Esophagus (tissue), 2 donors: ENCODE measurements around the gene NEK2. TPM values are rescaled to one million over a fixed set of nuclear protein-coding genes. Genes with fewer than 3 reads are reported as not detected.
"Not testable (repeated sequence)": the region's sequence is repeated elsewhere in the genome, so short reads cannot be mapped to it uniquely, and the experiment has no call there.

ENCODE experiments used
- H3K27ac ChIP-seq, 2 donors: one replicate each; pipeline ENCODE4 v1.5.1; 2013; ENCODE audit warnings: low read depth in 2 of 2, mild to moderate bottlenecking in 2 of 2, inconsistent platforms in 1 of 2, low read length in 1 of 2, moderate library complexity in 1 of 2
- H3K27me3 ChIP-seq, 2 donors: one replicate each; pipeline ENCODE4 v1.6.1; 2013; ENCODE audit warnings: low read length in 2 of 2, control low read depth in 1 of 2, mild to moderate bottlenecking in 1 of 2; ENCODE audit not compliant: insufficient read depth in 2 of 2, control insufficient read depth in 1 of 2
- H3K36me3 ChIP-seq, 2 donors: one replicate each; pipeline ENCODE4 v1.6.1; 2013; ENCODE audit warnings: low read length in 1 of 2; ENCODE audit not compliant: control insufficient read depth in 2 of 2, insufficient read depth in 2 of 2
- H3K4me1 ChIP-seq, 2 donors: one replicate each; pipeline ENCODE4 v1.6.1; 2013; ENCODE audit warnings: low read length in 1 of 2; ENCODE audit not compliant: control insufficient read depth in 2 of 2, insufficient read depth in 2 of 2
- H3K4me3 ChIP-seq, 2 donors: one replicate each; pipeline ENCODE4 v1.5.1; 2013; ENCODE audit warnings: low read length in 2 of 2, mild to moderate bottlenecking in 2 of 2, low read depth in 1 of 2, moderate library complexity in 1 of 2
- H3K9me3 ChIP-seq, 2 donors: one replicate each; pipeline ENCODE4 v1.6.1; 2013; ENCODE audit warnings: mild to moderate bottlenecking in 2 of 2, low read depth in 1 of 2, low read length in 1 of 2, moderate library complexity in 1 of 2; ENCODE audit not compliant: control insufficient read depth in 2 of 2, insufficient read depth in 1 of 2
- WGBS, 2 donors: extraction: QIAGEN DNeasy Blood & Tissue Kit; methylation state at CpG; one replicate each; pipeline ENCODE4 v1.1.7; 2013; 5-methylcytosine and 5-hydroxymethylcytosine counted together
- polyA plus RNA-seq, 2 donors: library from polyadenylated mRNA; stranded (reverse); fragments of 200-250 nt; gene quantifications; one replicate each; pipeline ENCODE4 v1.2.3, GENCODE V29; 2013
- donor health status: healthy with polysubstance abuse.
- donor health status: Bipolar disorder and iron deficiency.

NEK2 gene
- polyA plus RNA-seq, 2 donors = 4.7 to 6.7 TPM

DNA sequence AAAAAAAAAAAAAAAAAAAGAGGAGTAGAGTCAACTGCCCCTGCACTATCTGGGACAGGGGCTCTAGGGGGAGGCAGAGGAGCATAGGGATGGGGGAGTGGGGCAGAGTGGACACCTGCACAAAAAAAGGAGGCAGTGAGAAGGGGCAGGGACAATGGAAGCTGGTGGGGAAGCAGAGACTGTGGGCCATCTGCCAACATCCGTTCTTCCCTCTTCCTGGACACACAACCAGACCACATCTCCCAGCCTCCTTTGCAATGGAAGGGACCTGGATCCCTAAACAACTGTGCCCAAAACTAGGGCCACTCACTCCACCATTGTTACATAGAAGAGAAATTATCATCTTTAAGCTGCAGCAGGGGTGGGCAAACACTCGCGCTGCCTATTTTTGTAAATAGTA lies 38.4 kb downstream of the NEK2 start:
- 70 to 78% methylated on average over 3 of the region's 3 CpGs for WGBS, 2 donors
- Histone ChIP-seq H3K4me1 (peaks cover 0 to 15% of the 10 kb centered on the region in 2 donors), H3K9me3 (no peaks in the 10 kb centered on the region), H3K27ac (no peak overlapping the region), H3K4me3 (no peak overlapping the region), H3K36me3 (no peaks in the 10 kb centered on the region), H3K27me3 (no peaks in the 10 kb centered on the region)

DNA sequence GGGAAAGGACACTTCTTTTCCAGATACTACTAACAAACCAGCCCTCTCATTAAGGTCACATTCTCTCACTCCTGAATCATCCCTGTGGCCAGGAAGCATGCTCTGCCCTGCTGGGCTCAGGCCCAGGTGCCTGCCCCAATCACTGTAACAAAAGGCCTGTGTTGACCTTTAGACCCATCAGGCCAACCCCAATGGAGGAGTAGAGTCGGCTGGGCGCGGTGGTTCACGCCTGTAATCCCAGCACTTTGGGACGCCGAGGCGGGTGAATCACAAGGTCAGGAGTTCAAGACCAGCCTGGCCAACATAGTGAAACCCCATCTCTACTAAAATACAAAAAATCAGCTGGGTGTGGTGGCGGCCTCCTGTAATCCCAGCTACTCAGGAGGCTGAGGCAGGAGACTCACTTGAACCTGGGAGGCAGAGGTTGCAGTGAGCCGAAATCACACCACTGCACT lies 38.8 kb downstream of the NEK2 start:
- not testable (repeated sequence) for H3K4me3 ChIP-seq, H3K27ac ChIP-seq, H3K36me3 ChIP-seq, H3K9me3 ChIP-seq, H3K27me3 ChIP-seq
- WGBS, 2 donors = 63 to 73% methylated on average over 9 of the region's 9 CpGs
- peaks cover 0 to 16% of the 10 kb centered on the region in 2 donors for H3K4me1 ChIP-seq

DNA sequence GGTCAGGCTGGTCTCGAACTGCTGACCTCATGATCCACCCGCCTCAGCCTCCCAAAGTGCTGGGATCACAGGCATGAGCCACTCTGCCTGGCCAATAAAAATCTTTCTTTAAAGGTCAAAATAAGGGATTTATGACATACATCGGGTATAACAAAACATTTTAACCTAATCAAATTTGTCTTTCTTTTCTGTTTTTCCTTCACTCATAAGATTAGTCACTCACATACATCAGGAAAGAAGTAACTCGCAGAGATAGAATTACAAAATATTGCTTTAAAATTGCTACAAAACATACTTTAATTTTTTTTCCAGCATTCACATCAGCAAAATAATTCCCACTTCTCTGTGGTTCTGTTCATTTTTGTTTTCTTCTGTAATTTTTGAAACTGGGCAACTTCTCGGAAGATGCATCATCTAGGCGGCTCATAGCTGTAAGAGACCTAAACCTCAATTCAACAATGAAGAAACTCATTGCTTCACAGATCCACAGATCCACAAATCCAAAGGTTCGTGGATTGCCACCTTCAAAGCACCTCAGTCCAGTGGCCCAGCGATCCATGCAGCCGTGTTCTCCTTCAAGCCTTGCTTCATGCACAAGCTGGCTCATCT lies 39.7 kb downstream of the NEK2 start:
- no peaks in the 10 kb centered on the region for H3K36me3 ChIP-seq
- H3K27ac ChIP-seq = no peak overlapping the region
- no peaks in the 10 kb centered on the region for H3K9me3 ChIP-seq
- H3K4me1 ChIP-seq = peaks cover 0 to 16% of the 10 kb centered on the region in 2 donors
- 85 to 86% methylated on average over 9 of the region's 9 CpGs for WGBS, 2 donors
- H3K4me3 ChIP-seq = no peak overlapping the region
- H3K27me3 ChIP-seq = no peaks in the 10 kb centered on the region

DNA sequence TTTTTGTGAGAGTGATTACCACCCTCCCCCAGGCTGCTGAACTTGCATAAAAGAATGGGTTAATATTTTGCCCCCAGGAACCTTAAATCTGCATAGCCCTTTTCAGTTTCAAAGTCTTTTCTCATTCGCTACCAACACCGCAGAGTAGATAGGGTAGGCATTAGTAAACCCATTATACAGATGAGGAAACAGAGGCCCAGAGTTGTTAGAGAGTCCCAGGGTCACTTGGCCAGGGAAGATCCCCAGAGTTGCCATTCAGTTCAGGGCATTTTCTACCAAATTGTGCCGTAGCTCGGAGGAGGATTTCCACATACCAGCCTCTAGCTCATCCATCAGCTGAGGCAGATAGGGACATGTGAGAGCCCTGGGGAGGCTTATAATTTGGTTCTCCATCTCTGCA lies 40.5 kb downstream of the NEK2 start:
- Histone ChIP-seq H3K9me3 (no peaks in the 10 kb centered on the region), H3K36me3 (no peaks in the 10 kb centered on the region), H3K27ac (no peak overlapping the region), H3K27me3 (no peaks in the 10 kb centered on the region), H3K4me1 (peaks cover 0 to 21% of the 10 kb centered on the region in 2 donors), H3K4me3 (no peak overlapping the region)
- WGBS, 2 donors = 93 to 95% methylated on average over 4 of the region's 4 CpGs

DNA sequence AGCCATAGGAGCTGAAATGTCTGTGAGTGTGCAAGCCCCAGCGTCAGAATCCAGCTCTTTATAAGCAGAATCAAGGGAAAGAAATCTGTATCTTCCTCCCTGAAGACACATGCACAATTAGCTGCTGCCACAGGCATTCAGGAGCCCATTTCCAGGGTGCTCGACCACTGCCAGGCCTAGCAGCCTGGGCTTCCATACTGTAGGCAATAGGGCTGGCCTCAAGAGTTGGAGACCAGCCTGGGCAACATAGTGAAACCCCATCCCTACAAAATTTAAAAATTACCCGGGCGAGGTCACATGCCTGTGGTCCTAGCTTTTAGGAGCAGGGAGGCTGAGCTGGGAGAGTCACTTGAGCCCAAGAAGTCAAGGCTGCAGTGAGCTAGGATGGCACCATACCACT lies 41.0 kb downstream of the NEK2 start:
- Histone ChIP-seq H3K27ac (no peak overlapping the region), H3K4me1 (peaks cover 0 to 21% of the 10 kb centered on the region in 2 donors), H3K36me3 (no peaks in the 10 kb centered on the region), H3K27me3 (no peaks in the 10 kb centered on the region), H3K4me3 (no peak overlapping the region), H3K9me3 (no peaks in the 10 kb centered on the region)
- 93 to 98% methylated on average over 4 of the region's 4 CpGs for WGBS, 2 donors

DNA sequence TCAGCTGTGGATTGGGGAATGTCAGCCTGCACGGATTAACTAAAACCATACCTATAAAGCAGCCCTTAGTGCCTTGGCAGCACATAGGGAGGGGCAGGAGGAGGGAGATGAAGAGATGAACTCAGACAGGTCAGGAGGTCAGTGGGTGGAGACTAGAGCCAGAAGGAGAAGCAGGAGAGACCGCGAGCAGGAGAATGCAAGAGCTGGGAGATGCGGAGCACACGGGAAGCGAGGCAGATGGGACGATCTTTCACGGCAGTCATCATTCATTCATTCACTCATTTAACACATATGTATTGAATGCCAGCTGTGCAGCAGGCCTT lies 41.9 kb downstream of the NEK2 start:
- no peak overlapping the region for H3K4me3 ChIP-seq
- 81% methylated on average over 8 of the region's 8 CpGs for WGBS, 2 donors
- peaks cover 0 to 16% of the 10 kb centered on the region in 2 donors for H3K4me1 ChIP-seq
- no peaks in the 10 kb centered on the region for H3K36me3 ChIP-seq
- H3K27me3 ChIP-seq = no peaks in the 10 kb centered on the region
- H3K9me3 ChIP-seq = no peaks in the 10 kb centered on the region
- H3K27ac ChIP-seq = no peak overlapping the region

DNA sequence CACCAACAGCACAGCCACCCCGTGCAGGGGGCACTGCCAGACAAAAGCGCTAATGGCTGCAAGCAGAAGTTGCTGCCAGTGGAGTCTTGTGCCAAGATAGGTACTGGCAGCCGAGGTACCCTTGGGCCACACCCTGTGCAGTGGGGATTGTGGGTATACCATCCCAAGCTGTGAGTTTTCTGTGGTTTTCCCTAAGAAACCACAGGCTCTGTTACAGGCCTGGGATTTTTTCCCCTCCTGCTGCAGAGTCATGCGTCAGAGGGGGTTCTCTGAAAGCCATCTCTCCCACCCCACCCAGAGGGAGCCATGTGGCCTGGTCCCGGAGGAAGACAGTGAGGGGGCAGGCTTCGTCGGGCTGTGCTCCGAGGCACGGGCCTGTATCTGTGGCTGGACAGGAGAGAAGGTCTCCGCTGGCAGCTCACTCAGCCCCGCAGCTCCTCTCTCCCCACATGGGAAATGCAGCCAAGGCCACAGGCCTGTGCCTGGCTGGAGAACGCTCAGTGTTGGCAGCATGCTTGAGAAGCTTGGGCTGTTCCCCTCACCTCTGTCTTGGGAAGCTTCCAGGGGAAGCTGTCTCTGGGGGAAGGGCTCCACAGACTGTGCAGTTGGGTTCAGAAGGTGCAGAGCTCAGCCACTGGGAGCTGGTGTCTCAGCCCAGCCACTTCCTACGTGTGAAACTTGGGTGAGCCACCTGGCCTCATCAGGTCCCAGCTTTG lies 42.5 kb downstream of the NEK2 start:
- peak overlapping the region; percentile 28 to 71 for H3K27ac ChIP-seq
- H3K9me3 ChIP-seq = no peaks in the 10 kb centered on the region
- no peak overlapping the region for H3K4me3 ChIP-seq
- no peaks in the 10 kb centered on the region for H3K27me3 ChIP-seq
- no peaks in the 10 kb centered on the region for H3K36me3 ChIP-seq
- peaks cover 0 to 16% of the 10 kb centered on the region in 2 donors for H3K4me1 ChIP-seq
- 26% methylated on average over 13 of the region's 13 CpGs for WGBS, 2 donors

DNA sequence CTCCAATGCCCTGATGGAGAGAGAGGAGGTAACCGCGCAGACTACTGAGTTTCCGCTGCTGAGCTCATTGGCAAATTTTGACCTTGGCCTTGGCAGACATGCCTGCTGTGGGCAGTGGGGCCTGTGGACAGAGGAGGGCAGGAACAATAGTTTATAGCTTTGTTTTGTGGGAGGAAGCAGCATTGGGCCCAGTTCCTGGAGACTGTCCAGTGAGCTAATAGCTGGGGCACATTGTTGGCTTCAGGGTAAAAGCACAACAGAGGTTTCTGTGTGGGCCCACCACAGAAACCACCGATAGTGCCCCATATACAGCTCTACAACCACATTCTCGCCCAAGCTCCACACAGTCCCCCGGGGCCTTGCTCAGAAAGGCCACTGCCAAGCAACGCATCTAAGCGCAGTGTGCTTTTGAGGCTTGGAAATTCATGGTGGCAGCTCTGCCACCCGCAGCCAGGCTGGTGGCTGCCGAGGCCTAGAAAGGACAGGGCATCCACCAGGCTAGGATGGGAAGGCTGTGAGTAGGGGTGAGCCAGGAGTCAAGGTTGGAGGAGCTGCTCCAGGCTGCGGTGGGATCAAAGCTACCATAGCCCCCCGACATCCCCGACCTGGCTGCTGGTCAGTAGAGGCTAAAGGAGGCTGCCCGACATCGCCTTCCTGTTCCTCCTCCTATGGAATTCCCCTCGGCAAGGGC lies 43.2 kb downstream of the NEK2 start:
- Histone ChIP-seq H3K4me1 (peaks cover 0 to 16% of the 10 kb centered on the region in 2 donors), H3K27me3 (no peaks in the 10 kb centered on the region), H3K36me3 (no peaks in the 10 kb centered on the region), H3K27ac (peak overlapping the region in 1 of 2 donors; percentile 38), H3K9me3 (no peaks in the 10 kb centered on the region), H3K4me3 (no peak overlapping the region)
- WGBS, 2 donors = 63 to 80% methylated on average over 16 of the region's 16 CpGs

DNA sequence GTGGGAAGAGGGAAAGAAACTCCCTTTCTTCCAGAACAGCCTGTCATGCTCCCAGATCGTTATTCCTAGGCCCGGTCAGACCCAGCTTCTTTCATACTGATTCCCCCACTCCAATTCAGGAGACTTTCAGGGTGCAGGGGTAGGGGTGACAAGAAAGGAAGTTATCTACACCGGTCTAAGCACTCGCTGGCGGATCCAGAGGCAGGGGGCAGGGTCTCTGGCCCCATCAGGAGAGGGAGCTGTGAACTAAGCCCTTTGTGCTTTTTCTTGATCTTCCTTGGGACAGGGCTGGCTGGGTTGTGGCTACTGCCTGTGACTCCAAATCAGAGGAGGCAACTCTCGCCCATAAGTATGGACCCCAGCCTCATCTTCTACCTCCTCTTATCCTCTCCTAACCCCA lies 44.3 kb downstream of the NEK2 start:
- no peaks in the 10 kb centered on the region for H3K9me3 ChIP-seq
- H3K36me3 ChIP-seq = no peaks in the 10 kb centered on the region
- peaks cover 0 to 16% of the 10 kb centered on the region in 2 donors for H3K4me1 ChIP-seq
- no peaks in the 10 kb centered on the region for H3K27me3 ChIP-seq
- no peak overlapping the region for H3K4me3 ChIP-seq
- H3K27ac ChIP-seq = no peak overlapping the region
- 76 to 82% methylated on average over 6 of the region's 6 CpGs for WGBS, 2 donors
